SK-N-SH (cell line): ENCODE measurements around the gene RND2. TPM values are rescaled to one million over a fixed set of nuclear protein-coding genes. Genes with fewer than 3 reads are reported as not detected.

Experiments
- CTCF ChIA-PET: fragments of 300-600, 350-600 bp; formaldehyde crosslinking; extraction: SDS; loops from one replicate; lab custom pipeline; 2021; lab: Yijun Ruan, JAX
- POLR2A ChIA-PET: fragments of 350-600 bp; sonication (Branson Sonifier 250); formaldehyde crosslinking; extraction: SDS; loops from one replicate; lab custom pipeline; 2020; ENCODE audit warnings: antibody characterized with exemption, inconsistent platforms; lab: Yijun Ruan, JAX
- DNase-seq: peaks from one replicate; pipeline ENCODE4 v3.0.0; 2012
- H2AFZ ChIP-seq: fragments of 200-600 bp; sonication (generic); 2 replicates; pipeline ENCODE4 v1.8.1; 2016; ENCODE audit warnings: antibody characterized with exemption, mild to moderate bottlenecking, low read depth
- H3F3A ChIP-seq: fragments of 200-600 bp; sonication (generic); replicated peaks from 2 replicates; pipeline ENCODE3; 2016; ENCODE audit warnings: antibody characterized with exemption, mild to moderate bottlenecking; ENCODE audit not compliant: insufficient read depth
- H3K27ac ChIP-seq, 2 experiments: fragments of 200-500 bp in 1 of 2; fragments of 200-600 bp in 1 of 2; sonication (Bioruptor generic) in 1 of 2; sonication (generic), shearing (Covaris generic) in 1 of 2; 2 replicates each; pipeline versions ENCODE4 v1.5.1 to v1.6.1; 2014 to 2016; ENCODE audit warnings: low read depth in 2 of 2, inconsistent platforms in 1 of 2, low read length in 1 of 2, mild to moderate bottlenecking in 1 of 2, mixed read lengths in 1 of 2
- H3K27me3 ChIP-seq: fragments of 200-600 bp; sonication (generic), shearing (Covaris generic); 2 replicates; pipeline ENCODE4 v1.6.1; 2016; ENCODE audit warnings: mixed run types; ENCODE audit not compliant: insufficient read depth
- H3K36me3 ChIP-seq, 2 experiments: fragments of 200-500 bp in 1 of 2; fragments of 200-600 bp in 1 of 2; sonication (Bioruptor generic) in 1 of 2; sonication (generic) in 1 of 2; replicated peaks in 1 of 2; 2 replicates each; pipeline versions ENCODE3 to v1.5.1; 2014 to 2016; ENCODE audit warnings: low read length in 1 of 2, mild to moderate bottlenecking in 1 of 2; ENCODE audit not compliant: insufficient read depth in 2 of 2, control insufficient read depth in 1 of 2
- H3K4me1 ChIP-seq, 2 experiments: fragments of 200-500 bp in 1 of 2; fragments of 200-600 bp in 1 of 2; sonication (Bioruptor generic) in 1 of 2; sonication (generic), shearing (Covaris generic) in 1 of 2; 2 replicates each; pipeline versions ENCODE4 v1.5.1 to v1.6.1; 2014 to 2016; ENCODE audit warnings: low read depth in 1 of 2, low read length in 1 of 2, mixed run types in 1 of 2; ENCODE audit not compliant: insufficient read depth in 2 of 2, control insufficient read depth in 1 of 2
- H3K4me2 ChIP-seq: fragments of 200-600 bp; sonication (generic), shearing (Covaris generic); 2 replicates; pipeline ENCODE4 v1.6.1; 2017; ENCODE audit warnings: mixed run types
- H3K4me3 ChIP-seq, 2 experiments: fragments of 200-500 bp in 1 of 2; fragments of 200-600 bp in 1 of 2; sonication (Bioruptor generic) in 1 of 2; sonication (generic), shearing (Covaris generic) in 1 of 2; 2 replicates each; pipeline versions ENCODE4 v1.5.1 to v1.8.1; 2014 to 2016; ENCODE audit warnings: low read depth in 2 of 2, inconsistent platforms in 1 of 2, low read length in 1 of 2, mild to moderate bottlenecking in 1 of 2, mixed read lengths in 1 of 2, moderate library complexity in 1 of 2
- H3K79me2 ChIP-seq: fragments of 200-600 bp; sonication (generic); 2 replicates; pipeline ENCODE4 v1.8.1; 2017; ENCODE audit warnings: mild to moderate bottlenecking; ENCODE audit not compliant: insufficient read depth
- H3K9ac ChIP-seq: fragments of 200-600 bp; sonication (generic); 2 replicates; pipeline ENCODE4 v1.6.1; 2017; ENCODE audit warnings: mixed run types
- H3K9me2 ChIP-seq: fragments of 200-600 bp; sonication (generic); 2 replicates; pipeline ENCODE4 v1.6.1; 2017; ENCODE audit warnings: mixed run types
- H3K9me3 ChIP-seq: fragments of 200-600 bp; sonication (generic); 2 replicates; pipeline ENCODE4 v1.6.1; 2017; ENCODE audit warnings: mixed run types, mild to moderate bottlenecking, moderate library complexity
- H4K20me1 ChIP-seq: fragments of 200-600 bp; sonication (generic); 2 replicates; pipeline ENCODE4 v1.6.1; 2017; ENCODE audit warnings: mild to moderate bottlenecking, mixed run types; ENCODE audit not compliant: insufficient read depth
- ELF1 ChIP-seq: IDR thresholded peaks from 2 replicates; pipeline ENCODE4 v1.4.0; 2012
- EZH2phosphoT487 ChIP-seq: fragments of 200-600 bp; sonication (generic); IDR thresholded peaks from 2 replicates; pipeline ENCODE4 v1.6.1; 2017; ENCODE audit warnings: low read depth, mixed run types, mild to moderate bottlenecking, antibody characterized with exemption, moderate library complexity, borderline replicate concordance
- IRF3 ChIP-seq: fragments of 150-350 bp; IDR thresholded peaks from 2 replicates; pipeline ENCODE4 v1.6.1; 2016; ENCODE audit warnings: mild to moderate bottlenecking, low read depth, low read length
- JUND ChIP-seq: IDR thresholded peaks from 2 replicates; pipeline ENCODE4 v1.4.0; 2012
- MEF2A ChIP-seq: IDR thresholded peaks from 2 replicates; pipeline ENCODE4 v1.4.0; 2012; ENCODE audit warnings: low read depth, borderline replicate concordance
- MXI1 ChIP-seq: IDR thresholded peaks from 2 replicates; pipeline ENCODE4 v1.6.1; 2012; ENCODE audit warnings: mild to moderate bottlenecking, low read depth, low read length, improper control_type of control experiment
- NRF1 ChIP-seq: IDR thresholded peaks from 2 replicates; pipeline ENCODE4 v1.6.1; 2012; ENCODE audit warnings: low read depth, mild to moderate bottlenecking, low read length
- POLR2AphosphoS5 ChIP-seq: IDR thresholded peaks from 2 replicates; pipeline ENCODE4 v1.6.1; 2012; ENCODE audit warnings: low read depth, low read length
- RAD21 ChIP-seq: IDR thresholded peaks from 2 replicates; pipeline ENCODE4 v1.6.1; 2012; ENCODE audit warnings: mild to moderate bottlenecking, low read length
- RFX5 ChIP-seq: IDR thresholded peaks from 2 replicates; pipeline ENCODE4 v1.6.1; 2012; ENCODE audit warnings: mild to moderate bottlenecking, improper control_type of control experiment, low read length
- RXRA ChIP-seq: IDR thresholded peaks from 2 replicates; pipeline ENCODE4 v1.4.0; 2012; ENCODE audit warnings: low read depth, mild to moderate bottlenecking, borderline replicate concordance
- TAF1 ChIP-seq: IDR thresholded peaks from 2 replicates; pipeline ENCODE4 v1.6.1; 2012; ENCODE audit warnings: low read depth, mild to moderate bottlenecking, low read length, moderate library complexity, borderline replicate concordance
- TCF12 ChIP-seq: IDR thresholded peaks from 2 replicates; pipeline ENCODE4 v1.4.0; 2012
- TEAD4 ChIP-seq: IDR thresholded peaks from 2 replicates; pipeline ENCODE4 v1.4.0; 2012; ENCODE audit warnings: mild to moderate bottlenecking, borderline replicate concordance; ENCODE audit not compliant: insufficient read depth
- YY1 ChIP-seq: IDR thresholded peaks from 2 replicates; pipeline ENCODE4 v1.4.0; 2012; ENCODE audit warnings: low read depth, mild to moderate bottlenecking
- ZBTB33 ChIP-seq: IDR thresholded peaks from 2 replicates; pipeline ENCODE4 v1.4.0; 2012; ENCODE audit warnings: low read depth, borderline replicate concordance
- WGBS: methylation state at CpG from one replicate; pipeline ENCODE4 v1.1.6; 2017; ENCODE audit warnings: low lambda C conversion rate; 5-methylcytosine and 5-hydroxymethylcytosine counted together
- polyA plus RNA-seq, 3 experiments: library from polyadenylated mRNA; depleted of rRNA; stranded (reverse); fragments of >200 nt; gene quantifications; 2 replicates each; pipeline ENCODE4 v1.2.3, GENCODE V29; 2012
- TF ChIP-seq, protein P1 (sequence below): IDR thresholded peaks from 2 replicates; pipeline ENCODE4; 2012
- TF ChIP-seq, protein P2 (sequence below): IDR thresholded peaks from 2 replicates; pipeline ENCODE4 v1.4.0; 2012; ENCODE audit warnings: low read depth
- TF ChIP-seq, protein P3 (sequence below): IDR thresholded peaks from 2 replicates; pipeline ENCODE4 v1.4.0; 2012; ENCODE audit warnings: low read depth, borderline replicate concordance
- TF ChIP-seq, protein P4 (sequence below): IDR thresholded peaks from 2 replicates; pipeline ENCODE4 v1.6.1; 2012; ENCODE audit warnings: mild to moderate bottlenecking, low read depth, low read length, moderate library complexity

Gene RND2
- polyA plus RNA-seq, 1 of the 3 experiments (the other 2 are of a cell fraction) = 8.9 TPM

GRCh38 chr17:43079641-43080302 lies 54.7 kb downstream of the RND2 start:
- TF ChIP-seq TAF1 (no peak), RXRA (no peak), MEF2A (no peak), YY1 (no peak), POLR2AphosphoS5 (no peak), ZBTB33 (no peak), IRF3 (no peak), NRF1 (no peak), EZH2phosphoT487 (no peak), MXI1 (no peak), TCF12 (no peak), RAD21 (no peak), ELF1 (no peak), RFX5 (no peak), TEAD4 (no peak), JUND (no peak)
- TF ChIP-seq, protein P1, sequence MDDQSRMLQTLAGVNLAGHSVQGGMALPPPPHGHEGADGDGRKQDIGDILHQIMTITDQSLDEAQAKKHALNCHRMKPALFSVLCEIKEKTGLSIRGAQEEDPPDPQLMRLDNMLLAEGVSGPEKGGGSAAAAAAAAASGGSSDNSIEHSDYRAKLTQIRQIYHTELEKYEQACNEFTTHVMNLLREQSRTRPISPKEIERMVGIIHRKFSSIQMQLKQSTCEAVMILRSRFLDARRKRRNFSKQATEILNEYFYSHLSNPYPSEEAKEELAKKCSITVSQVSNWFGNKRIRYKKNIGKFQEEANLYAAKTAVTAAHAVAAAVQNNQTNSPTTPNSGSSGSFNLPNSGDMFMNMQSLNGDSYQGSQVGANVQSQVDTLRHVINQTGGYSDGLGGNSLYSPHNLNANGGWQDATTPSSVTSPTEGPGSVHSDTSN = no peak
- TF ChIP-seq, protein P2, sequence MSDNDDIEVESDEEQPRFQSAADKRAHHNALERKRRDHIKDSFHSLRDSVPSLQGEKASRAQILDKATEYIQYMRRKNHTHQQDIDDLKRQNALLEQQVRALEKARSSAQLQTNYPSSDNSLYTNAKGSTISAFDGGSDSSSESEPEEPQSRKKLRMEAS = no peak
- TF ChIP-seq, protein P3, sequence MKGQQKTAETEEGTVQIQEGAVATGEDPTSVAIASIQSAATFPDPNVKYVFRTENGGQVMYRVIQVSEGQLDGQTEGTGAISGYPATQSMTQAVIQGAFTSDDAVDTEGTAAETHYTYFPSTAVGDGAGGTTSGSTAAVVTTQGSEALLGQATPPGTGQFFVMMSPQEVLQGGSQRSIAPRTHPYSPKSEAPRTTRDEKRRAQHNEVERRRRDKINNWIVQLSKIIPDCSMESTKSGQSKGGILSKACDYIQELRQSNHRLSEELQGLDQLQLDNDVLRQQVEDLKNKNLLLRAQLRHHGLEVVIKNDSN = no peak
- TF ChIP-seq, protein P4, sequence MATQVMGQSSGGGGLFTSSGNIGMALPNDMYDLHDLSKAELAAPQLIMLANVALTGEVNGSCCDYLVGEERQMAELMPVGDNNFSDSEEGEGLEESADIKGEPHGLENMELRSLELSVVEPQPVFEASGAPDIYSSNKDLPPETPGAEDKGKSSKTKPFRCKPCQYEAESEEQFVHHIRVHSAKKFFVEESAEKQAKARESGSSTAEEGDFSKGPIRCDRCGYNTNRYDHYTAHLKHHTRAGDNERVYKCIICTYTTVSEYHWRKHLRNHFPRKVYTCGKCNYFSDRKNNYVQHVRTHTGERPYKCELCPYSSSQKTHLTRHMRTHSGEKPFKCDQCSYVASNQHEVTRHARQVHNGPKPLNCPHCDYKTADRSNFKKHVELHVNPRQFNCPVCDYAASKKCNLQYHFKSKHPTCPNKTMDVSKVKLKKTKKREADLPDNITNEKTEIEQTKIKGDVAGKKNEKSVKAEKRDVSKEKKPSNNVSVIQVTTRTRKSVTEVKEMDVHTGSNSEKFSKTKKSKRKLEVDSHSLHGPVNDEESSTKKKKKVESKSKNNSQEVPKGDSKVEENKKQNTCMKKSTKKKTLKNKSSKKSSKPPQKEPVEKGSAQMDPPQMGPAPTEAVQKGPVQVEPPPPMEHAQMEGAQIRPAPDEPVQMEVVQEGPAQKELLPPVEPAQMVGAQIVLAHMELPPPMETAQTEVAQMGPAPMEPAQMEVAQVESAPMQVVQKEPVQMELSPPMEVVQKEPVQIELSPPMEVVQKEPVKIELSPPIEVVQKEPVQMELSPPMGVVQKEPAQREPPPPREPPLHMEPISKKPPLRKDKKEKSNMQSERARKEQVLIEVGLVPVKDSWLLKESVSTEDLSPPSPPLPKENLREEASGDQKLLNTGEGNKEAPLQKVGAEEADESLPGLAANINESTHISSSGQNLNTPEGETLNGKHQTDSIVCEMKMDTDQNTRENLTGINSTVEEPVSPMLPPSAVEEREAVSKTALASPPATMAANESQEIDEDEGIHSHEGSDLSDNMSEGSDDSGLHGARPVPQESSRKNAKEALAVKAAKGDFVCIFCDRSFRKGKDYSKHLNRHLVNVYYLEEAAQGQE = no peak
- H3K9me3 ChIP-seq = no peaks in the 10 kb centered on the region
- H2AFZ ChIP-seq = no peak overlapping the region
- DNase-seq = no peak
- H3K9ac ChIP-seq = no peak overlapping the region
- H4K20me1 ChIP-seq = no peaks in the 10 kb centered on the region
- H3K4me2 ChIP-seq = no peak overlapping the region
- H3K9me2 ChIP-seq = no peaks in the 10 kb centered on the region
- no peaks in the 10 kb centered on the region for H3K4me1 ChIP-seq
- WGBS = 92% methylated on average over 1 of the region's 1 CpG
- CTCF ChIA-PET = no interaction called here
- no peak overlapping the region for H3K27ac ChIP-seq
- POLR2A ChIA-PET = no interaction called here
- peaks cover 3% of the 10 kb centered on the region for H3F3A ChIP-seq
- H3K79me2 ChIP-seq = no peaks in the 10 kb centered on the region
- no peaks in the 10 kb centered on the region for H3K27me3 ChIP-seq
- H3K36me3 ChIP-seq = peaks cover 14 to 16% of the 10 kb centered on the region in 2 experiments
- no peak overlapping the region for H3K4me3 ChIP-seq
